ENCODE data around the gene KMT2C.
"Not testable (repeated sequence)": the region's sequence is repeated elsewhere in the genome, so short reads cannot be mapped to it uniquely, and the experiment has no call there.

Gene KMT2C

GRCh38 chr7:152307902-152308301 is 127.9 kb downstream of the KMT2C start:
- DNase-seq (ENCODE audit: low spot score), result no peak

GRCh38 chr7:152299542-152300143 is 136.2 kb downstream of the KMT2C start:
- not testable (repeated sequence) for DNase-seq (ENCODE audit: low spot score)

- no peak for DNase-seq (ENCODE audit: low spot score)
Observed at GRCh38 chr7:152292897-152293296, 142.9 kb downstream of the KMT2C start.

GRCh38 chr7:152286972-152287371 is 148.8 kb downstream of the KMT2C start:
- not testable (repeated sequence) for DNase-seq (ENCODE audit: low spot score)

GRCh38 chr7:152286219-152286618 is 149.6 kb downstream of the KMT2C start:
- not testable (repeated sequence) for DNase-seq (ENCODE audit: low spot score)

GRCh38 chr7:152284998-152285397 is 150.8 kb downstream of the KMT2C start:
- not testable (repeated sequence) for DNase-seq (ENCODE audit: low spot score)

- not testable (repeated sequence) for DNase-seq (ENCODE audit: low spot score)
Observed at GRCh38 chr7:152277687-152278086, 158.1 kb downstream of the KMT2C start.

GRCh38 chr7:152270427-152270826 is 165.4 kb downstream of the KMT2C start:
- DNase-seq (ENCODE audit: low spot score), result not testable (repeated sequence)

GRCh38 chr7:152266859-152267258 is 168.9 kb downstream of the KMT2C start:
- not testable (repeated sequence) for DNase-seq (ENCODE audit: low spot score)

GRCh38 chr7:152264915-152265314 is 170.9 kb downstream of the KMT2C start:
- DNase-seq (ENCODE audit: low spot score), result not testable (repeated sequence)

- DNase-seq (ENCODE audit: low spot score), result not testable (repeated sequence)
Observed at GRCh38 chr7:152262146-152262545, 173.7 kb downstream of the KMT2C start.

- peak; percentile 2 for DNase-seq (ENCODE audit: low spot score)
Observed at GRCh38 chr7:152259645-152260044, 176.2 kb downstream of the KMT2C start.

- DNase-seq (ENCODE audit: low spot score), result not testable (repeated sequence)
Observed at GRCh38 chr7:152247851-152248250, 188.0 kb downstream of the KMT2C start.

GRCh38 chr7:152245417-152245816 is 190.4 kb downstream of the KMT2C start:
- not testable (repeated sequence) for DNase-seq (ENCODE audit: low spot score)

GRCh38 chr7:152243464-152243863 is 192.3 kb downstream of the KMT2C start:
- DNase-seq (ENCODE audit: low spot score), result not testable (repeated sequence)

- DNase-seq (ENCODE audit: low spot score), result not testable (repeated sequence)
Observed at GRCh38 chr7:152241301-152241700, 194.5 kb downstream of the KMT2C start.

GRCh38 chr7:152236306-152236705 is 199.5 kb downstream of the KMT2C start:
- DNase-seq (ENCODE audit: low spot score), result not testable (repeated sequence)

GRCh38 chr7:152234421-152234820 is 201.4 kb downstream of the KMT2C start:
- not testable (repeated sequence) for DNase-seq (ENCODE audit: low spot score)

GRCh38 chr7:152231089-152231488 is 204.7 kb downstream of the KMT2C start:
- no peak for DNase-seq (ENCODE audit: low spot score)

GRCh38 chr7:152219556-152219955 is 216.2 kb downstream of the KMT2C start:
- not testable (repeated sequence) for DNase-seq (ENCODE audit: low spot score)

- DNase-seq (ENCODE audit: low spot score), result not testable (repeated sequence)
Observed at GRCh38 chr7:152208766-152209165, 227.0 kb downstream of the KMT2C start.

GRCh38 chr7:152204417-152204816 is 231.4 kb downstream of the KMT2C start:
- DNase-seq (ENCODE audit: low spot score), result not testable (repeated sequence)

- no peak for DNase-seq (ENCODE audit: low spot score)
Observed at GRCh38 chr7:152203095-152203494, 232.7 kb downstream of the KMT2C start.

GRCh38 chr7:152202056-152202455 is 233.7 kb downstream of the KMT2C start:
- no peak for DNase-seq (ENCODE audit: low spot score)
